ENCODE data around the gene TMEM63B.
"Not testable (repeated sequence)": the region's sequence is repeated elsewhere in the genome, so short reads cannot be mapped to it uniquely, and the experiment has no call there.

- not testable (repeated sequence) for TF ChIP-seq POLR2AphosphoS5 (IDR thresholded peaks at IDR 0.05; ENCODE audit: low read depth, low read length); POLR2A (IDR thresholded peaks at IDR 0.05; ENCODE audit: low read depth, low read length); TAF1 (IDR thresholded peaks at IDR 0.05; ENCODE audit: borderline replicate concordance, low read depth, low read length)
These were observed 58.0 kb downstream of the TMEM63B start for GRCh38 chr6:44185356-44185755.

Data from GM12892 (cell line).